HEK293 (cell line): Measurements from ENCODE around the gene FRAT2.

Source experiments
- CTCF ChIA-PET: fragments of 350-600 bp; formaldehyde crosslinking; extraction: SDS; loops from one replicate; lab custom pipeline; 2021; ENCODE audit warnings: antibody characterized with exemption; lab: Yijun Ruan, JAX
- POLR2A ChIA-PET: fragments of 300-600 bp; formaldehyde crosslinking; extraction: SDS; loops from one replicate; lab custom pipeline; 2020; ENCODE audit warnings: antibody characterized with exemption, inconsistent platforms; lab: Yijun Ruan, JAX
- H3K27ac ChIP-seq: fragments of 200-500 bp; sonication (Bioruptor generic); 2 replicates; pipeline ENCODE4 v1.5.1; 2014; ENCODE audit warnings: low read depth, low read length, control low read depth, inconsistent platforms; ENCODE audit errors: extremely low read depth
- H3K36me3 ChIP-seq, 2 experiments: fragments of 200-500 bp in 1 of 2; sonication (Bioruptor generic) in 1 of 2; 1 replicate in 1 of 2; 2 replicates in 1 of 2; pipeline ENCODE4 v1.5.1; 2014 to 2017; ENCODE audit warnings: inconsistent platforms in 2 of 2, low read length in 2 of 2; ENCODE audit not compliant: control insufficient read depth in 2 of 2, insufficient read depth in 1 of 2
- H3K4me1 ChIP-seq: fragments of 200-500 bp; sonication (Bioruptor generic); 2 replicates; pipeline ENCODE4 v1.5.1; 2014; ENCODE audit warnings: mild to moderate bottlenecking, low read length, inconsistent platforms; ENCODE audit not compliant: control insufficient read depth, insufficient read depth
- H3K4me3 ChIP-seq: 2 replicates; pipeline ENCODE4 v1.5.1; 2011; ENCODE audit warnings: low read depth, mild to moderate bottlenecking, control low read depth, low read length, moderate library complexity
- H3K9me3 ChIP-seq: fragments of 200-500 bp; sonication (Bioruptor generic); 2 replicates; pipeline ENCODE4 v1.5.1; 2014; ENCODE audit warnings: low read depth, low read length, inconsistent platforms; ENCODE audit not compliant: control insufficient read depth, insufficient read depth
- GFI1B ChIP-seq: fragments of 450-650 bp; formaldehyde crosslinking; IDR thresholded peaks from 2 replicates; pipeline ENCODE4 v1.5.1; 2016; ENCODE audit warnings: missing biosample characterization, missing genetic modification characterization
- GLIS1 ChIP-seq: fragments of 450-650 bp; formaldehyde crosslinking; IDR thresholded peaks from 2 replicates; pipeline ENCODE4 v1.5.1; 2016; ENCODE audit warnings: missing biosample characterization, missing genetic modification characterization
- HOXA7 ChIP-seq: sonication (generic); formaldehyde crosslinking; IDR thresholded peaks from 2 replicates; pipeline ENCODE4 v1.8.1; 2022; ENCODE audit warnings: missing genetic modification reagents, borderline replicate concordance
- KLF10 ChIP-seq: fragments of 450-650 bp; IDR thresholded peaks from 2 replicates; pipeline ENCODE4 v1.5.1; 2018; ENCODE audit warnings: missing biosample characterization, mild to moderate bottlenecking, missing genetic modification characterization
- PATZ1 ChIP-seq: fragments of 450-650 bp; formaldehyde crosslinking; IDR thresholded peaks from 2 replicates; pipeline ENCODE4 v1.5.1; 2016; ENCODE audit warnings: missing biosample characterization, missing genetic modification characterization
- SCRT1 ChIP-seq: fragments of 450-650 bp; formaldehyde crosslinking; IDR thresholded peaks from 2 replicates; pipeline ENCODE4 v1.5.1; 2016; ENCODE audit warnings: missing biosample characterization, missing genetic modification characterization, borderline replicate concordance
- ZBTB17 ChIP-seq: fragments of 450-650 bp; formaldehyde crosslinking; IDR thresholded peaks from 2 replicates; pipeline ENCODE4 v1.5.1; 2016; ENCODE audit warnings: missing biosample characterization, missing genetic modification characterization
- ZBTB20 ChIP-seq: fragments of 450-650 bp; formaldehyde crosslinking; IDR thresholded peaks from 2 replicates; pipeline ENCODE4 v1.5.1; 2016; ENCODE audit warnings: missing biosample characterization, missing genetic modification characterization
- ZBTB21 ChIP-seq: fragments of 450-650 bp; formaldehyde crosslinking; IDR thresholded peaks from 2 replicates; pipeline ENCODE4 v1.5.1; 2017; ENCODE audit warnings: missing biosample characterization, missing genetic modification characterization
- ZIC2 ChIP-seq: fragments of 450-650 bp; formaldehyde crosslinking; IDR thresholded peaks from 2 replicates; pipeline ENCODE4 v1.5.1; 2016; ENCODE audit warnings: missing biosample characterization, missing genetic modification characterization
- ZNF10 ChIP-seq: fragments of 450-650 bp; formaldehyde crosslinking; IDR thresholded peaks from 2 replicates; pipeline ENCODE4 v1.5.1; 2017; ENCODE audit warnings: missing biosample characterization, missing genetic modification characterization
- ZNF155 ChIP-seq: fragments of 450-650 bp; formaldehyde crosslinking; IDR thresholded peaks from 2 replicates; pipeline ENCODE4 v1.5.1; 2016; ENCODE audit warnings: missing biosample characterization, missing genetic modification characterization
- ZNF274 ChIP-seq, 2 experiments: fragments of 200-500 bp in 1 of 2; fragments of 450-650 bp in 1 of 2; sonication (Bioruptor generic) in 1 of 2; formaldehyde crosslinking in 1 of 2; IDR thresholded peaks; 2 replicates each; pipeline versions ENCODE4 v1.5.1 to v1.6.1; 2014 to 2016; ENCODE audit warnings: borderline replicate concordance in 1 of 2, inconsistent platforms in 1 of 2, low read length in 1 of 2, missing biosample characterization in 1 of 2, missing genetic modification characterization in 1 of 2
- ZNF341 ChIP-seq: fragments of 450-650 bp; formaldehyde crosslinking; IDR thresholded peaks from 2 replicates; pipeline ENCODE4; 2016; ENCODE audit warnings: low read depth, missing biosample characterization, missing genetic modification characterization
- ZNF404 ChIP-seq: fragments of 450-650 bp; formaldehyde crosslinking; IDR thresholded peaks from 2 replicates; pipeline ENCODE4 v1.5.1; 2017; ENCODE audit warnings: missing biosample characterization, missing genetic modification characterization
- ZNF433 ChIP-seq: fragments of 450-650 bp; formaldehyde crosslinking; IDR thresholded peaks from 2 replicates; pipeline ENCODE4 v1.5.1; 2016; ENCODE audit warnings: missing biosample characterization, missing genetic modification characterization, low read depth
- ZNF558 ChIP-seq: fragments of 450-650 bp; formaldehyde crosslinking; IDR thresholded peaks from 2 replicates; pipeline ENCODE4 v1.5.1; 2016; ENCODE audit warnings: missing biosample characterization, missing genetic modification characterization
- ZNF560 ChIP-seq: fragments of 450-650 bp; formaldehyde crosslinking; IDR thresholded peaks from 2 replicates; pipeline ENCODE4 v1.5.1; 2017; ENCODE audit warnings: missing biosample characterization, missing genetic modification characterization, borderline replicate concordance
- ZNF664 ChIP-seq: fragments of 450-650 bp; formaldehyde crosslinking; IDR thresholded peaks from 2 replicates; pipeline ENCODE4 v1.5.1; 2016; ENCODE audit warnings: missing biosample characterization, missing genetic modification characterization
- ZNF785 ChIP-seq: fragments of 450-650 bp; formaldehyde crosslinking; IDR thresholded peaks from 2 replicates; pipeline ENCODE4 v1.5.1; 2016; ENCODE audit warnings: missing biosample characterization, missing genetic modification characterization
- TF ChIP-seq, protein P1 (sequence below): fragments of 450-650 bp; IDR thresholded peaks from 2 replicates; pipeline ENCODE4 v1.5.1; 2018; ENCODE audit warnings: missing biosample characterization, mild to moderate bottlenecking, missing genetic modification characterization
- TF ChIP-seq, protein P2 (sequence below): fragments of 450-650 bp; formaldehyde crosslinking; IDR thresholded peaks from 2 replicates; pipeline ENCODE4 v1.5.1; 2016; ENCODE audit warnings: missing biosample characterization, missing genetic modification characterization
- TF ChIP-seq, protein P3 (sequence below): fragments of 450-650 bp; formaldehyde crosslinking; IDR thresholded peaks from 2 replicates; pipeline ENCODE4 v1.5.1; 2016; ENCODE audit warnings: missing biosample characterization, missing genetic modification characterization

Gene FRAT2

DNA sequence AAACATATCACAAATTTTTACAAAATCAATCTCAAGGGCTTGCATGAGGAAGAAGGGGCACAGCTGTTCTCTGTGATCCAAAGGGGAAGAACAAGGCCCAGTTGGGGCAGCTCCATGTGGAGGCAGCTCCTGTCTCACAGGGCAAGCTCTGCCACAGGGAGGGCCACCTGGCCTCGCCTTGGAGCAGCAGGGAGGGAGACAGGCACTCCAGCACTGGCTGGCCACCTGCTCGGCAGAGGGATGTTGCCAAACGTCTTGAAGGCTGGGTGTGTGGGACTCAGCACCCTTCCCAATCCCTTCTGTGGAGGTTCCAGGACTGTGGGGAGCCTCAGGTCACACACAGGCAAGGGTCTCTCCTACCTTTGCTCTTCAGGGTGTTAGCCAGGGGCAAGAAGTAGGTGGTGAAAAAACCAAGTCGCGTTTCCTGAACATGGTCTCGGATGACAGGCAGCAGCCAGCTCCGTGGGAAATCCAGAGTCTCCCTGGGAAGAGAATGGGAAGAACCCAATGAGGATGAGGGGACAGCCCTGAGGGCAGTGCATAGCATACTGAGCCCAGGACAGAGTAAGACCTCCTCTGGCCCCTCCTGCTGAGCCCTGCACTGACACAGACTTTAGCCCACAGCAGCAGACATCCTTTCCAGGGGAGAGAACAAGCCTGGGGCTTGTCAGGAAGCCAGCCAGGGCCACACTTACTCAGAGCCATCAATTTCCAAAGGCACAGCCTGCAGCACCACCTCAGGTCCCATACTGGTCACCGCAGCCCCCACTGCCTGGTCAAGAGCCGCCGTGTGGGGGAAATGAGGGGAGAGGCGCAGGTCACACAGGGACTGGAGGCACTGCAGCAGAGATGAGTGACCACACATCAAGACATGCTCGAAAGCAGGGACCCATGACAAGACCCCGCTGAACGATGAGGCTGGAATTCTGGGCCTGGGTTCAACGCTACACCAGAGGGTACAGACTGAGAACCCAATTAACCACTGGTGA lies 44.7 kb upstream of the FRAT2 start:
- POLR2A ChIA-PET, result no interaction called here

DNA sequence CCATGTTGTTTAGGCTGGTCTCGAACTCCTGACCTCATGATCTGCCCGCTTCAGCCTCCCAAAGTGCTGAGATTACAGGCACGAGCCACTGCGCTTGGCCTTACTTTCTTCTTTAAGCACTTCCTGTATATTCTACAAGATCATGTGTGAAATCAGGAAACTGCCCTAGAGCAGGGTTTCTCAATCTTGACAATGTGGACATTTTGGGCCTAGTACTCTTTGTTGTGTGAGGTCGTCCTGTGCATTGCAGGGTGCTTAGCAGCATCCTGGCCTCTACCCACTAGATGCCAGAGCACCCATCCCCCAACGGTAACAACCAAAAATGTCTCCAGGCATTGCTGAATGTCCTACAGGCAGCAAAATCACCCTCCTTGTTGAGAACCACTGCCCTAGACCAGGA lies 41.9 kb upstream of the FRAT2 start:
- TF ChIP-seq, protein P1, sequence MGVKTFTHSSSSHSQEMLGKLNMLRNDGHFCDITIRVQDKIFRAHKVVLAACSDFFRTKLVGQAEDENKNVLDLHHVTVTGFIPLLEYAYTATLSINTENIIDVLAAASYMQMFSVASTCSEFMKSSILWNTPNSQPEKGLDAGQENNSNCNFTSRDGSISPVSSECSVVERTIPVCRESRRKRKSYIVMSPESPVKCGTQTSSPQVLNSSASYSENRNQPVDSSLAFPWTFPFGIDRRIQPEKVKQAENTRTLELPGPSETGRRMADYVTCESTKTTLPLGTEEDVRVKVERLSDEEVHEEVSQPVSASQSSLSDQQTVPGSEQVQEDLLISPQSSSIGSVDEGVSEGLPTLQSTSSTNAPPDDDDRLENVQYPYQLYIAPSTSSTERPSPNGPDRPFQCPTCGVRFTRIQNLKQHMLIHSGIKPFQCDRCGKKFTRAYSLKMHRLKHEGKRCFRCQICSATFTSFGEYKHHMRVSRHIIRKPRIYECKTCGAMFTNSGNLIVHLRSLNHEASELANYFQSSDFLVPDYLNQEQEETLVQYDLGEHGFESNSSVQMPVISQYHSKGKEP, result no peak
- TF ChIP-seq, protein P2, sequence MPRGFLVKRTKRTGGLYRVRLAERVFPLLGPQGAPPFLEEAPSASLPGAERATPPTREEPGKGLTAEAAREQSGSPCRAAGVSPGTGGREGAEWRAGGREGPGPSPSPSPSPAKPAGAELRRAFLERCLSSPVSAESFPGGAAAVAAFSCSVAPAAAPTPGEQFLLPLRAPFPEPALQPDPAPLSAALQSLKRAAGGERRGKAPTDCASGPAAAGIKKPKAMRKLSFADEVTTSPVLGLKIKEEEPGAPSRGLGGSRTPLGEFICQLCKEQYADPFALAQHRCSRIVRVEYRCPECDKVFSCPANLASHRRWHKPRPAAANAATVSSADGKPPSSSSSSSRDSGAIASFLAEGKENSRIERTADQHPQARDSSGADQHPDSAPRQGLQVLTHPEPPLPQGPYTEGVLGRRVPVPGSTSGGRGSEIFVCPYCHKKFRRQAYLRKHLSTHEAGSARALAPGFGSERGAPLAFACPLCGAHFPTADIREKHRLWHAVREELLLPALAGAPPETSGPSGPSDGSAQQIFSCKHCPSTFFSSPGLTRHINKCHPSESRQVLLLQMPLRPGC (tag by site-specific recombination), result no peak
- TF ChIP-seq GLIS1 (tag by site-specific recombination) (no peak), ZNF560 (tag by site-specific recombination) (no peak)
- TF ChIP-seq, protein P3, sequence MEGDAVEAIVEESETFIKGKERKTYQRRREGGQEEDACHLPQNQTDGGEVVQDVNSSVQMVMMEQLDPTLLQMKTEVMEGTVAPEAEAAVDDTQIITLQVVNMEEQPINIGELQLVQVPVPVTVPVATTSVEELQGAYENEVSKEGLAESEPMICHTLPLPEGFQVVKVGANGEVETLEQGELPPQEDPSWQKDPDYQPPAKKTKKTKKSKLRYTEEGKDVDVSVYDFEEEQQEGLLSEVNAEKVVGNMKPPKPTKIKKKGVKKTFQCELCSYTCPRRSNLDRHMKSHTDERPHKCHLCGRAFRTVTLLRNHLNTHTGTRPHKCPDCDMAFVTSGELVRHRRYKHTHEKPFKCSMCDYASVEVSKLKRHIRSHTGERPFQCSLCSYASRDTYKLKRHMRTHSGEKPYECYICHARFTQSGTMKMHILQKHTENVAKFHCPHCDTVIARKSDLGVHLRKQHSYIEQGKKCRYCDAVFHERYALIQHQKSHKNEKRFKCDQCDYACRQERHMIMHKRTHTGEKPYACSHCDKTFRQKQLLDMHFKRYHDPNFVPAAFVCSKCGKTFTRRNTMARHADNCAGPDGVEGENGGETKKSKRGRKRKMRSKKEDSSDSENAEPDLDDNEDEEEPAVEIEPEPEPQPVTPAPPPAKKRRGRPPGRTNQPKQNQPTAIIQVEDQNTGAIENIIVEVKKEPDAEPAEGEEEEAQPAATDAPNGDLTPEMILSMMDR (tag by site-specific recombination), result no peak
- Histone ChIP-seq H3K9me3 (no peaks in the 10 kb centered on the region), H3K4me3 (no peak overlapping the region), H3K36me3 (peaks cover 10 to 60% of the 10 kb centered on the region in 2 experiments; a peak in 2 of 3 replicates), H3K4me1 (no peaks in the 10 kb centered on the region), H3K27ac (no peak overlapping the region)
- ChIA-PET CTCF (no interaction called here), POLR2A (no interaction called here)

More for the DNA sequence above, 44.7 kb upstream of the FRAT2 start:
- TF ChIP-seq ZNF155 (tag by site-specific recombination), result no peak
- peak; percentile 26; the same call in 1 of the 2 replicates for TF ChIP-seq GLIS1 (tag by site-specific recombination)
- no peak for TF ChIP-seq HOXA7
- TF ChIP-seq ZBTB20 (tag by site-specific recombination), result no peak
- no peak for TF ChIP-seq ZNF341 (tag by site-specific recombination)
- TF ChIP-seq ZIC2 (tag by site-specific recombination), result peak; percentile 77
- TF ChIP-seq SCRT1 (tag by site-specific recombination), result no peak
- TF ChIP-seq, all 188 proteins: peak for 2
- CTCF ChIA-PET, result interaction anchor here (0.9 kb wide), 1 partner anchor 46 kb away, joined by 3 read pairs; no protein-coding TSS in a partner anchor
- Histone ChIP-seq H3K27ac (no peak overlapping the region), H3K9me3 (no peaks in the 10 kb centered on the region), H3K4me1 (no peaks in the 10 kb centered on the region), H3K36me3 (peaks cover 13 to 49% of the 10 kb centered on the region in 2 experiments; a peak in 2 of 3 replicates), H3K4me3 (no peak overlapping the region)

DNA sequence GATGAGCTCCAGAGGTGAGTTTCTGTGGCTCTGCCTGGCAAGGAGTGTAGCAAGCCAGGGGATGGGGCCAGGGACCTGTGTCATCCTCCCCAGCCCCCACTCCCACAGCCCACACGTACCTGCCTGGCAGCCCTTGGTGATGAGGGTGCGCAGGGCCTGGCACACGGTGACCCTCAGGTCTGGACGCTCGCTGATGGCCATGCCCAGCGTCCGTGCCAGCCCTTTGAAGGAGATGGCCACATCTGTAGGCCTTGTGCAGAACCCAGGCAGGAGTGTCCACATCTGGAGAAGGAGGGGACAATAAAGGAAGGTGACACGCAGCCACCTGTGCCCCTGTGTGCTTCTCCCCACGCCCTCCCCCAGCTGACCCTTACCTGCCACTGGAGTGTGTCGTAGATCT lies 38.9 kb upstream of the FRAT2 start:
- Histone ChIP-seq H3K9me3 (no peaks in the 10 kb centered on the region), H3K27ac (no peak overlapping the region), H3K36me3 (peaks cover 10 to 65% of the 10 kb centered on the region in 2 experiments; a peak in 2 of 3 replicates), H3K4me1 (no peaks in the 10 kb centered on the region), H3K4me3 (no peak overlapping the region)
- ChIA-PET CTCF (interaction anchor here (0.6 kb wide), 1 partner anchor 31 kb away, joined by 3 read pairs; no protein-coding TSS in a partner anchor), POLR2A (no interaction called here)
- no peak for TF ChIP-seq ZNF558 (tag by site-specific recombination)
- TF ChIP-seq ZBTB21, result no peak
- TF ChIP-seq ZNF433, result no peak
- TF ChIP-seq GFI1B (tag by site-specific recombination), result no peak
- TF ChIP-seq KLF10, result no peak
- TF ChIP-seq PATZ1 (tag by site-specific recombination), result no peak
- no peak for TF ChIP-seq ZNF274 (IDR thresholded peaks at IDR 0.05; ENCODE audit: low read length)
- TF ChIP-seq ZNF274 (tag by site-specific recombination; IDR thresholded peaks at IDR 0.05; ENCODE audit: borderline replicate concordance), result no peak
- no peak for TF ChIP-seq ZNF404 (tag by site-specific recombination)
- no peak for TF ChIP-seq ZNF664 (tag by site-specific recombination)
- no peak for TF ChIP-seq ZBTB17
- TF ChIP-seq ZNF10 (tag by site-specific recombination), result no peak
- TF ChIP-seq ZNF785 (tag by site-specific recombination), result no peak
- TF ChIP-seq ZNF155 (tag by site-specific recombination), result no peak
